Activated T-helper 1 cell treated with anti-CD3 and anti-CD28 coated beads, Interleukin-12 subunit alpha, Interleukin-12 subunit beta, Interleukin-2, Interleukin-4 antibody, amounts not matched to agents 30 ng/mL and 10 ng/mL and 1 ng/mL, durations not matched to agents 14 hours and 24 hours and 36 hours (primary cell): ENCODE data around the gene SLC24A3. TPM values are rescaled to one million over a fixed set of nuclear protein-coding genes. Genes with fewer than 3 reads are reported as not detected.

Experiments
- DNase-seq: peaks from one replicate; pipeline ENCODE4 v3.0.0; 2021; ENCODE audit warnings: low spot score
- H3K27ac Mint-ChIP-seq: one replicate; pipeline ENCODE4 v1.8.0; 2021; ENCODE audit warnings: mild to moderate bottlenecking, mixed read lengths
- H3K27me3 Mint-ChIP-seq: one replicate; pipeline ENCODE4 v1.8.0; 2022; ENCODE audit warnings: mild to moderate bottlenecking, moderate library complexity, mixed read lengths; ENCODE audit not compliant: insufficient read depth
- H3K36me3 Mint-ChIP-seq: one replicate; pipeline ENCODE4 v1.8.0; 2021; ENCODE audit warnings: low read depth, mixed read lengths
- H3K4me1 Mint-ChIP-seq: one replicate; pipeline ENCODE4 v1.8.0; 2021; ENCODE audit warnings: low read depth, mixed read lengths
- H3K4me3 Mint-ChIP-seq: one replicate; pipeline ENCODE4 v1.8.0; 2021; ENCODE audit warnings: mild to moderate bottlenecking, moderate library complexity, mixed read lengths
- H3K9me3 Mint-ChIP-seq: one replicate; pipeline ENCODE4 v1.8.0; 2021; ENCODE audit warnings: mixed read lengths
- intact Hi-C: fragments of 100-400 bp; cut with micrococcal nuclease; formaldehyde crosslinking; loops from one replicate; pipeline ENCODE4 v1.15.1; 2024
- total RNA-seq: library from RNA; stranded (reverse); gene quantifications from 2 replicates; pipeline ENCODE4 v1.2.3, GENCODE V29; 2022

The SLC24A3 gene
- total RNA-seq, 1 donor from 2014 or later, result not detected

DNA sequence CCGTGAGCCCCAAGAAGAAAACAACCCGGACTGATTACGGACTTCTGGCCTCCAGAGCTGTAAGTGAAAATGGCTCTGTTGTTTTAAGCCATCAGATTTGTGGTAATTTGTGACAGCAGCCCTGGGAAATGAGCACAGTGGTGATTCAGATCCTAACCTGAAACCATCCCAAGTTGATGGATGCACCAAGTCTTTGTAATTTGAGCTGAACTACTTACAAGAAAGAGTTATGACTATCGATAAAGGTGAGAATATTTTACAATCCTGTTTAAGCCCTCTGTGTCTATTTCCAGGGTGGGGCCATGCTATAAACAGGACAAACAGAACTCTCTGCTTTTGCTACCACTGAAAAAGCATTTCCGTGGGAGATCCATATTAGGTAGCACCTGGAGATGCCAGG, 526.5 kb downstream of the SLC24A3 start:
- no peak overlapping the region for H3K27ac Mint-ChIP-seq
- intact Hi-C loops, result no loop called here
- peaks cover 8% of the 10 kb centered on the region for H3K4me1 Mint-ChIP-seq
- H3K27me3 Mint-ChIP-seq, result no peaks in the 10 kb centered on the region
- H3K9me3 Mint-ChIP-seq, result no peaks in the 10 kb centered on the region
- H3K4me3 Mint-ChIP-seq, result no peak overlapping the region
- H3K36me3 Mint-ChIP-seq, result no peaks in the 10 kb centered on the region
- no peak for DNase-seq

DNA sequence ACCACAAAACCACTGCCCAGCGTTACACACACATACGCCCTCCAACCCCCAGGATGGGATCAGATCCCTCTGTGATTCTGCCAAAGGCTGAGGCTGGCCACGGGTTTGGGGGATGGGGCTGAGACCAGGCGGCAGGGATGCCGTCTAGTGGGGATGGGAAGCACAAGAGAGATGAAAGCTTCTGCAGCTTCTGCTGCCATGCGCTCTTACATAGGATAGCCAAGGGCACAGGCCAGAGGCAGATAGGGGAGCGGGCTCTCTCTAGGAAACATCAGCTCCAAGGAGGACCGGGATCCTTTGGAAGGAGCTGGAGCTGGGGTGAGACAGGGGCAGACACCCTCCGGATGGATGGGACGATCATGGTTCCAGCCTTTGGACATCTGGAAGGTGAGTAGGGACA, 526.9 kb downstream of the SLC24A3 start:
- intact Hi-C loops, result no loop called here
- DNase-seq, result no peak
- Mint-ChIP-seq H3K4me1 (peaks cover 8% of the 10 kb centered on the region), H3K4me3 (no peak overlapping the region), H3K36me3 (no peaks in the 10 kb centered on the region), H3K27me3 (no peaks in the 10 kb centered on the region), H3K27ac (no peak overlapping the region), H3K9me3 (no peaks in the 10 kb centered on the region)

DNA sequence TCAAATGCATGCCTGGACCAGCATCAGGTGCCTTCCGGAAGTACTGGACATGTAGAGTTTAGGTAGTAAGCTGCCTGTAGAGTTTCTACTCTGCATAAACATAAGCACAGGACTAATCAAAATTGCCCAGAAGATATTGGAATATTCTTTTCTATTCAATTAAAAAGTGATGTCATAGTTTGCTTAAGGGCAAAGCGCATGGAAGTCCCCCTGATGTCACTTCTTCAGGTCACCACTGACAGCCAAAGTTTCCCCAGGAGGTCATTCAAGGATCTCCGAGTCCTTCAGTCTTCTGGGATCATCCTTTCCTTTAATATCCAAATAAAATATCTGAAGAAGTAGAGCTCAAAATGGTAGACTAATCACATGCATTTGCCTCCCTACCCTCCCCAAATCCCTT, 528.1 kb downstream of the SLC24A3 start:
- H3K36me3 Mint-ChIP-seq, result no peaks in the 10 kb centered on the region
- intact Hi-C loops, result no loop called here
- H3K27ac Mint-ChIP-seq, result no peak overlapping the region
- H3K9me3 Mint-ChIP-seq, result peaks cover under 1% of the 10 kb centered on the region
- no peak for DNase-seq
- no peak overlapping the region for H3K4me3 Mint-ChIP-seq
- H3K4me1 Mint-ChIP-seq, result peaks cover 8% of the 10 kb centered on the region
- H3K27me3 Mint-ChIP-seq, result no peaks in the 10 kb centered on the region

DNA sequence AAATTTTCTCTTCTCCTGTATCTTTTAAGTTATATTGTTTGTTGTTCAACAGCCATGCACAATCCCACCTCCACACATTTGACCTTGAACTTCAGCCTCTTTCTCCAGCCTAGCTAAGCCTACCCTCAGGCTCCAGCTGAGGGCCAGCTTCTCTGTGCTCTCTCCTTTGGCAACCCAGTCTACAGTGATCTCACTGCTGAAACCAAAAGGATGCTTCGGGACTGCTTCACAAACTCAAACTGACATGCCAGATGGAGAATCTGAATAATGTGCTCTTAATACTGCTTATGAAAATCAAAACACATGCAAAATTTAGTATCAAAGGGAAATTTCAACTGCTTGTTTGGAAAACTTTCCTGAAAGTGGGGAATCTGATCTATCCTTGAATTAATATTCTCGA, 529.5 kb downstream of the SLC24A3 start:
- no peak overlapping the region for H3K4me3 Mint-ChIP-seq
- H3K27ac Mint-ChIP-seq, result no peak overlapping the region
- no peaks in the 10 kb centered on the region for H3K36me3 Mint-ChIP-seq
- no peak for DNase-seq
- H3K9me3 Mint-ChIP-seq, result peaks cover 8% of the 10 kb centered on the region
- peaks cover 5% of the 10 kb centered on the region for H3K4me1 Mint-ChIP-seq
- intact Hi-C loops, result no loop called here
- H3K27me3 Mint-ChIP-seq, result no peaks in the 10 kb centered on the region

DNA sequence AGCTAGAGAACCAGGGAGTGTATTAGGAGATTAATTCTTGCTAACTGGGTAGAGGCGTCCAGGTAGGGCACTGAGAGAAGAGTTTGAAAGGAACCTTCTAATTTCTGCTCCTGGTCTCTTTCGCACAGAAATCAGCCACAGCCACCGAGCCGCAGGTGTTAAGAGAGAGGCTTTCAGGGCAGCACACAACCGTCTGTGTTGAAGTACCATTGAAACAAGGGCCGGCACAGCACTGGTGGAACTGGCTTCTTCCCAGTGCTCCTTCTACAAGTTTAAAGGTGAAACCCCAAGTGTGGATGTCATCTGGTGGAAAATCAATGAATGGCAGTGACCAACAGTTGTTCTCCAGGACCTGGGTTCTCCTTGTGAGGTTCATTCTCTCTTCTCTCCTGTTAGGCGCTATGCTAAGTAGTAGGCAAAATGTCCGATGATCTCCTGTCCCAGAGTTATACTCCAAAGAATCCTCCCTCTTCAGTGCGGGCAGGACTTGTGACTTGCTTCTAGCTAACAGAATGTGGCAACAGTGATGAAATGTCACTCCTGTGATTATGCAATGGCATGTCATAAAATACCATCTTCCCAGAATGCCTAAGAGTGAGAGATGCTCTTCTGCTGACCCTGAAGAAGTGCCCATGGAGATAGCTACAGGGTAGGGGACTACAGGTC, 530.7 kb downstream of the SLC24A3 start:
- H3K27me3 Mint-ChIP-seq, result no peaks in the 10 kb centered on the region
- DNase-seq, result no peak
- intact Hi-C loops, result no loop called here

DNA sequence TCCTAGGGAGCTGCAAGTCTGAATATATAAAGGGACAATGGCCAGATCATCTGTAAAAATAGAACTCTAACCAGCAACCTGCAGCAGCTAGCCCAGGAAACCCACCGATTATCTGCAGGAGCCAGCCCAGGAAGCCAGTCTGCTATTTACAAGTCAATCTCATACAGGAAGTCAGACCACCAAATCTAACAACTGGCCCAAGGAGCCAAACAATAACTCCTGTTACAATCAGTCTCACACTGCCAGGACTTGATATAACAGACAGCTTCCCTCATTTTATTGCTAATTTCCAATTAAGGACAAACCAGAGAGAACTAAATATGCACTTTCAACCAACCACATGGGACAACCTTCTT, 531.2 kb downstream of the SLC24A3 start:
- H3K4me1 Mint-ChIP-seq, result no peaks in the 10 kb centered on the region
- H3K4me3 Mint-ChIP-seq, result no peak overlapping the region
- H3K27ac Mint-ChIP-seq, result no peak overlapping the region

More for the DNA sequence above, 530.7 kb downstream of the SLC24A3 start:
- H3K27ac Mint-ChIP-seq, result no peak overlapping the region
- no peak overlapping the region for H3K4me3 Mint-ChIP-seq
- H3K9me3 Mint-ChIP-seq, result peaks cover 8% of the 10 kb centered on the region
- no peaks in the 10 kb centered on the region for H3K36me3 Mint-ChIP-seq
- no peaks in the 10 kb centered on the region for H3K4me1 Mint-ChIP-seq

DNA sequence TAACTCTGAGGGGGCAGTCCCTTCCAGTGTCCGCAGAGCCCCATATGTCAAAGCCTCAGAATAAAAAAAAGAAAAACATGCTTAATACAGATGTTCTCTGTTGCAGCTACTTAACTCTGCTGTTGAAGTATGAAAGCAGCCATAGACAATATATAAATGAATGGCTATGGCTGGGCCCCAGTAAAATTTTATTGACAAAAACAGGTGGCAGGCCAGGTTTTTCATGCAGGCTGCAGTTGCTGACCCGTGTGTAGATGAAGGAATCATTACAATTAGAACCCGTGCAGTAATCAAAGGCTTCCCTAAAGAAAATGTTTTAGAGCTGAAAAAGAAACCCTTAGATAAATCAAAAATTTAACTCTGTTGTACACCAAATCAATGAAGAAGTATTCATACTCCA, 532.7 kb downstream of the SLC24A3 start:
- Mint-ChIP-seq H3K4me1 (no peaks in the 10 kb centered on the region), H3K36me3 (no peaks in the 10 kb centered on the region), H3K27me3 (no peaks in the 10 kb centered on the region), H3K9me3 (peaks cover 8% of the 10 kb centered on the region), H3K27ac (no peak overlapping the region), H3K4me3 (no peak overlapping the region)
- DNase-seq, result no peak
- intact Hi-C loops, result no loop called here

More for the DNA sequence above, 531.2 kb downstream of the SLC24A3 start:
- Mint-ChIP-seq H3K27me3 (no peaks in the 10 kb centered on the region), H3K36me3 (no peaks in the 10 kb centered on the region), H3K9me3 (peaks cover 8% of the 10 kb centered on the region)
- DNase-seq, result no peak
- intact Hi-C loops, result no loop called here

DNA sequence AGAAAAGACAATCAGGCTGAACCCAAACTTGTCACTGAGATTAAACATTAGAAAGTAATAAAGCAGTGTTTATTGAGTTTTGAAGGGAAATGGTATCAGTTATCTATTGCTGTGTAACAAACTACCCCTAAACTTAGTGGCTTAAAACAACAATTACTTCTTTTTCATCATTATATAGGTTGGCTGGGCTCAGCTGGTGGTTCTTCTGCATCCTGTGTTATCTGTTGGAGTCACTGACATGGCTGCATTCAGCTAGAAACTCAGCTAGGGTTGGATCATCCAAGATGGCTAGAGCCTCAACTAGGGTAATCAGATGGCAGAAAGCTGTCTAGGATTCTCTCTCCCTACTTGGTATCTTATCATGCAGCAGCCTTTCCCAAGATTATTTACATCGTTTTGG, 533.1 kb downstream of the SLC24A3 start:
- Mint-ChIP-seq H3K27ac (no peak overlapping the region), H3K4me1 (no peaks in the 10 kb centered on the region), H3K27me3 (no peaks in the 10 kb centered on the region), H3K9me3 (peaks cover 8% of the 10 kb centered on the region), H3K4me3 (no peak overlapping the region), H3K36me3 (no peaks in the 10 kb centered on the region)
- intact Hi-C loops, result no loop called here
- no peak for DNase-seq

DNA sequence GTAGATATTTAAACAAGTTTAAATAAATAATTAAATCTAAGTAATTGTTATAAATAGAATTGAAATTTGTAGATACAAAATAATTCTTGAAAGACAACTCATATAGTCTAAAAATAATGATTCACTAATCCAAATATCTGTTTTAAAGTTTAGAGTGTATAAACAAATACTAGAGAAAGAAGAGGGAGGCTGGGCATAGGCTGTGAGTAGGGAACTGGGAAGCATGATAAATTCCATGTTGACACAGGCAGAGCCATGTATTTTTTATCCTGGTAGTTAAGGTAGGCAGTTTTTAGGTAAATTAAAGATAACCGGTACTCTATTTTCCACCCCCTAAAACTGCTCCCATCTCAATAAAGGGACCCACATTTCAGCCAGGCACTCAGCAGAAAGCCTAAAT, 534.0 kb downstream of the SLC24A3 start:
- Mint-ChIP-seq H3K9me3 (peaks cover 8% of the 10 kb centered on the region), H3K4me3 (no peak overlapping the region)
- intact Hi-C loops, result no loop called here

DNA sequence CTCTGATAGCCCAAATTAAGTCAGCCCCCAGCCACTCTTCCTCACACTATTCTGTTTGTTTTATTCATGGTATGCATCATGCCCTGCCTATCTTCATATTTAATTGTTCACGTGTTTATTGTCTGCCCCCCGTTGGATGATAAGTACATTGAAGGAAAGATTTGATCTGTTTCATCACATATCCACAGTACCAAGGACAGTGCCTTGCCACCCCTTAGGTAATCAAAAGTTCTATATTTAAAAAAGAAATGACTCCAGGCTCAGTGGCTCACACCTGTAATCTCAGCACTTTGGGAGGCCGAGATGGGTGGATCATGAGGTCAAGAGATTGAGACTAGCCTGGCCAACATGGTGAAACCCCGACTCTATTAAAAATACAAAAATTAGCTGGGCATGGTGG, 535.5 kb downstream of the SLC24A3 start:
- no peaks in the 10 kb centered on the region for H3K36me3 Mint-ChIP-seq
- H3K9me3 Mint-ChIP-seq, result peaks cover 8% of the 10 kb centered on the region
- H3K4me1 Mint-ChIP-seq, result no peaks in the 10 kb centered on the region
- no peak overlapping the region for H3K4me3 Mint-ChIP-seq
- intact Hi-C loops, result no loop called here
- peaks cover 3% of the 10 kb centered on the region for H3K27me3 Mint-ChIP-seq
- no peak overlapping the region for H3K27ac Mint-ChIP-seq
- DNase-seq, result no peak

More for the DNA sequence above, 534.0 kb downstream of the SLC24A3 start:
- H3K27me3 Mint-ChIP-seq, result no peaks in the 10 kb centered on the region
- no peak for DNase-seq
- no peaks in the 10 kb centered on the region for H3K4me1 Mint-ChIP-seq
- no peaks in the 10 kb centered on the region for H3K36me3 Mint-ChIP-seq
- no peak overlapping the region for H3K27ac Mint-ChIP-seq

DNA sequence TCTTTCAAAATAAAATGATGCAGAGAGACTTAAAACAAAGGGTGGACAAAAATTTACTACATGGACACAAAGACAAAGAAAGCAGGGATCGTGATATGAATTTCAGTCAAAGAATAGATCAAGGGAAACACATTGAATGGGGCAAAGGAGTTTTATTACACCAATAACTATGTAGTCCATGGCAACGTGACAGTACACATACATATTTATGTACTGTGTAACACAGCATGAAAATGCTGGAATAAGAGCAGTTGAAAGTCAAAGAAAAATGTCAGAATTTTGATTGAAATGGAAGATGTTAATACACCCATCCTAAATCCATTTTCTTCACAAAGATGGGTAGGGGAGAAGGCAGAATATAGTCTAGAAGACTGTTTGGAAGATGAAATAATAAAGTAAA, 536.2 kb downstream of the SLC24A3 start:
- no peak overlapping the region for H3K27ac Mint-ChIP-seq
- no peaks in the 10 kb centered on the region for H3K36me3 Mint-ChIP-seq
- intact Hi-C loops, result no loop called here
- DNase-seq, result no peak
- H3K27me3 Mint-ChIP-seq, result peaks cover 3% of the 10 kb centered on the region
- H3K4me1 Mint-ChIP-seq, result no peaks in the 10 kb centered on the region
- peaks cover 8% of the 10 kb centered on the region for H3K9me3 Mint-ChIP-seq
- H3K4me3 Mint-ChIP-seq, result no peak overlapping the region

DNA sequence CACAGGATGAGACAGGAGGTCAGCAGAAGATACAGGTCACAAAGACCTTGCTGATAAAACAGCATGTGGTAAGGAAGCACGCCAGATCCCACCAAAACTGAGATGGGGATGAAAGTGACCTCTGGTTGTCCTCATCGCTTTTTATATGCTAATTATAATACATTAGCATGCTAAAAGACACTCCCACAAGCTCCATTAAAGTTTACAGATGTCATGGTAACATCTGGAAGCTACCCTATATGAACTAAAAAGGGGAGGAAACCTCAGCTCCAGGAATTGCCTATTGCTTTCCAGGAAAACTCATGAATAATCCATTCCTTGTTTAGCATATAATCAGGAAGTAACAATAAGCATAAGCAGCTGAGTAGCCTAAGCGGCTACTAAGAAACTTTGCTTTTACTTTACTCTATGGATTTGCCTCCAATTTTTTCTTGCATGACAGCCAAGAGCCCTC, 537.2 kb downstream of the SLC24A3 start:
- no peak for DNase-seq
- no peak overlapping the region for H3K4me3 Mint-ChIP-seq
- no peaks in the 10 kb centered on the region for H3K4me1 Mint-ChIP-seq
- peaks cover 8% of the 10 kb centered on the region for H3K9me3 Mint-ChIP-seq
- H3K27me3 Mint-ChIP-seq, result peaks cover 3% of the 10 kb centered on the region
- no peaks in the 10 kb centered on the region for H3K36me3 Mint-ChIP-seq
- no peak overlapping the region for H3K27ac Mint-ChIP-seq
- intact Hi-C loops, result no loop called here

DNA sequence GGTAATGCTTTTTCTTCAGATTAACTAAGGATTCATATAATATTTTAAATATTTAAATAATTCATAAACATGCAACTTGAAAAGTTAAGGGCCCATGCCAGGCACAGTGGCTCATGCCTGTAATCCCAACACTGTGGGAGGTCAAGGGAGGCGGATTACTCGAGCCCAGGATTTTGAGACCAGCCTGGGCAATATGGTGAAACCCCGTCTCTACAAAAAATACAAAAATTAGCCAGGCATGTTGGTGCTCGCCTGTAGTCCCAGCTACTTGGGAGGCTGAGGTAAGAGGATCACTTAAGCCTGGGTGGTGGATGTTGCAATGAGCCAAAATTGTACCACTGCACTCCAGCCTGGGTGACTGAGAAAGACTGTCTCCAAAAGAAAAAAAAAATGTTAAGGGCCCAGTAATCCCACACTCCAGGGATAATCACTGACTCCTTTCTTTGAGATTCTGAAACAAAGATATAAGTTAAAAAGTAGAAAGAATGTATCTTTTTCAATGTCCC, 537.7 kb downstream of the SLC24A3 start:
- Mint-ChIP-seq H3K27ac (no peak overlapping the region), H3K9me3 (peaks cover 8% of the 10 kb centered on the region), H3K4me3 (no peak overlapping the region), H3K36me3 (no peaks in the 10 kb centered on the region), H3K27me3 (peaks cover 3% of the 10 kb centered on the region), H3K4me1 (no peaks in the 10 kb centered on the region)
- intact Hi-C loops, result no loop called here
- no peak for DNase-seq
